Right kidney (tissue), 1 donor: ENCODE measurements around the gene AIG1.

ENCODE experiments used
- DNase-seq: peaks from one replicate; pipeline ENCODE4 v3.0.0-alpha.2; 2016

The AIG1 gene

DNA sequence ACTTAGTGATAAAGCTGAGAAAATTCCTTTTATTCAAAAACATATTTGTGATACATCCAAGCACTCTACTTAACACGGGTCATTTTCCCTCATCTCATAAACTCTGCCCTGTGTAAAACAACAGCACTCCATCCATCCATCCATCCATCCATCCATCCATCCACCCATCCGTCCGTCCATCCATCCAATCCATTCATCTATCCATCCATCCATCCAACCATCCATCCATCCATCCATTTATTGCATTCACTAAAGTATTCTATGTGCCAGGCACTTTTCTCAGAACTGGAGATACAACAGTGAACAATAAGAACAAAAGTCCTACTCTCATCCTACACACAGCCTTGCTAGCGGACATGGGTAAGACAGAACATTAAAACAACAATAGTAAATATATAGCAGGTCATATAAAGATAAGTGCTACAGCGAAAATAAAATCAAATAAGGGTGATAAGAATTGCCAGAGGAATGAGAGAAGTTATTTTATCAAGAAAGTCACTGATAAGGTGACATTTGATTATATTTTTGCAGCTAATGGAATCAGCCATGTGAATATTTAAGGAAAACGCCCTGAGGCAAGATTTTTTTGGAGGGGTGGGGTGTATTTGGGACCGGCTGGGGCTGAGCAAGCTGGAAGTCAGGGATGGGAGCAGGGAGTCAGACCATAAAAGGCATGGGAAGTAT lies 311.7 kb downstream of the AIG1 start:
- no peak for DNase-seq

- DNase-seq, result no peak
These were observed 313.3 kb downstream of the AIG1 start for GRCh38 chr6:143374014-143374413.

GRCh38 chr6:143375022-143375585 lies 314.4 kb downstream of the AIG1 start:
- DNase-seq, result no peak

- no peak for DNase-seq
These were observed 315.7 kb downstream of the AIG1 start for GRCh38 chr6:143376375-143376774.

DNA sequence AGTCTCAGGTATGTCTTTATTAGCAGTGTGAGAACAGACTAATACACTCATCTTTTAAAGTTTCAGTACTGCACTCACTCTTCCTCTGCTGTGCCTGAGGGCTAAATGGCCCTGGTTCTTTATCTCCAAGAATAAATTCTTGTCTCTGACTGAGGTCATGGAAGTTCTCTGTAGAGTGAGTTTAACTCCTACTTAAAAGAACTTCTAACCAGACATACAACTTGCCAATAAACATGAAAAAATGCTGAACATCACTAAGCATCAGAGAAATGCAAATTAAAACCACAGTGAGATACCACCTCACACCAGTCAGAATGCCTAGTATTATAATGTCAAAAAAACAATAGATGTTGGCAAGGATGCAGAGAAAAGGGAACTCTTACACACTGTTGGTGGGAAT lies 316.2 kb downstream of the AIG1 start:
- no peak for DNase-seq

- DNase-seq, result no peak
These were observed 324.9 kb downstream of the AIG1 start for GRCh38 chr6:143385636-143386035.

- DNase-seq, result no peak
These were observed 329.6 kb downstream of the AIG1 start for GRCh38 chr6:143390278-143390677.
